HS-27A (cell line): ENCODE measurements around the gene ISYNA1.

Experiments used
- DNase-seq: peaks from one replicate; pipeline ENCODE4 v3.0.0-alpha.2; 2012; ENCODE audit warnings: low read depth, missing footprints

The ISYNA1 gene

GRCh38 chr19:18467978-18468377 is 30.0 kb upstream of the ISYNA1 start:
- no peak for DNase-seq

- DNase-seq = no peak
Observed at GRCh38 chr19:18466354-18466753, 28.4 kb upstream of the ISYNA1 start.

GRCh38 chr19:18465964-18466339 is 28.0 kb upstream of the ISYNA1 start:
- no peak for DNase-seq

DNA sequence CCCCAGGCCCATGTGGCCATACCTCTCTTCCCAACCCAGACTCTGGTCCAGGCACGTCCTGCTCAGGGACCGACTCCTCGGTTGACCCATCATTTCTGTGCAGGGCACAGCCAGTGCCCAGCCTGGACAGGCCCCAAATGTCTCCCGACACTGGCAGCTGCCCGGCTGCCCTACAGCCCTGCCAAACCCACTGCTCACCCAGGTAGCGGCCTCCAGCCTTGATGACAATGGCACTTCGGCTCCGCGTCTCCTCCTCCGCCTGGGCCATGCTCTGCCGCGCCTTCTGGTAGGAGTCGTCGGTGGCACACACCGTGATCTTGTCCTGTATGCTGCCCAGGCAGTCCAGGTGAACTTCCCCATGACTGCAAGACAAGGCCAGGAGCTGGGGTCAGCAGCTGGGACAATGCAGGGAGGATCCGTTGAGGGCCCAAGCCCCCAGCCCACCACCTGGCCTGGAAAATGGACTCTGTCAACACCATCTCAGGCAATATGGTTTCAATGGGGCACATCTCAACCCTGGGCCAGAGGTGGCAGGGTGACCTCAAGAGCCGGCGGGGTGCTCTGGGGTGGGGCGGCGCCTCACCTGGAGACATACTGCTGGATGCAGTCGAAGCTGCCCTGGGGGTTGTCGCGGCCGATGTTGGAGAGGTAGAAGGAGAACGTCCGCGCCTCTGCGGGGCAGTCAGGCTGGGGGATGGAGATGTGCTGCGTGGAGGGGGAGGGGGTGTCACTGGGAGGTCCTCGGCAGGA is 27.5 kb upstream of the ISYNA1 start:
- DNase-seq = no peak

- no peak for DNase-seq
Observed at GRCh38 chr19:18464646-18465045, 26.7 kb upstream of the ISYNA1 start.

- DNase-seq = no peak
Observed at GRCh38 chr19:18461471-18461870, 23.5 kb upstream of the ISYNA1 start.

DNA sequence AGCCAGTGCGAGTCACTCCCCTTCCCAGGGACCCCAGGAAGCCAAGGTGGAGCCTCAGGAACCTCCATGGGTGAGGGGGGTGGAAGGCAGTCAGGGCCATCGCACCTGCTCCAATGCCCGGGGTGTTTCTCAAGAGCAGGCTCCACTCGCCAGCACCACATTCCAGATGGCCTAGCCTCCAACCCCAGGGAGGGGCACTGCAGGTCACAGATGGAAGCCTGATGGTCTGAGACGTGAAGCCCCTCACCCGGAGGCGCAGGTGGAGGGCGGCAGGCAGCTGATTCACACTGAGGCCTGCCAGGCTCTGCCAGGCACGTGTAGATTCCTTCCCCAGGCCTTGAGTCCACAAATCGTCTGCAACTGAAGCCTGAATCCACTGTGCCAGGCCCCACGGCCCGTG is 23.0 kb upstream of the ISYNA1 start:
- DNase-seq = no peak

DNA sequence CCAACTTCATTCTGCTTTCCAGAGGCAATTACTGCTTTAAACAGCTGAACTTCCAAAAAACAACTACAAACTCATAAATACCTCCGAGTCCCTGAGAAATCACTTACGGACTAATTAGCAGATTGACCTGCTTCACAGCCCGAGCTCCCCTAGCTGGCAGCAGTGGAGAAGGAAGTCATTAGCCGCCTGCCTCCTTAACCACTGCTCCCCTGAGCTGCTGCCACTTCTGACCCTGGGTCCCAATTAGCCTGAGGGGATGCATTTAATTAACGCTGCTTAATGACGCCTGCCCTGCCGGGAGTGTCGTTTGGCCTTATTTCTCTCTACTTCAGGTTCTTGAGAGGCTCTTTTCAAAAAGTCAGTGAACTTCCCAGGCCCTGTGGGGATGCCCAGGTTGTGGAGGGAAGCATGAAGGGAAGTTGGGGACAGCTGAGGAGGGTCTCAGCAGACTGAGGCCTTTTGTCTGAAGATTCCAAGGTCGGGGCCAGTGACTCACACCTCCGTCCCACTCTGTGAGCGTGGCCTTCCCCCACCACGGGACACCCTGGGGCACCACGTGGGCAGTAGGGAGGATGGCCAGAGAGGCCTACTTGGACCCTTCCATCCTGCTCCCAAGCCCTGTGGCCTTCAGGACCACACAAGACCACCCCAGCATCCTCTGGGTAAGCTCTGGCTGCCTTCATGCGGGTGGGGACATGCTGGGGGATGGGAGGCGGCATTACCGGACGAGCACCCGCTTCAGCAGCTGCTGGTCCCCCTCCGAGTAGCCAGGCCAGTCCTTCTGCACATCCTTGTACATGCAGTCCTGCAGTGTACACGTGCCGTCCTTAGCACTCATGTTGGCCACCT is 19.8 kb upstream of the ISYNA1 start:
- DNase-seq = no peak

DNA sequence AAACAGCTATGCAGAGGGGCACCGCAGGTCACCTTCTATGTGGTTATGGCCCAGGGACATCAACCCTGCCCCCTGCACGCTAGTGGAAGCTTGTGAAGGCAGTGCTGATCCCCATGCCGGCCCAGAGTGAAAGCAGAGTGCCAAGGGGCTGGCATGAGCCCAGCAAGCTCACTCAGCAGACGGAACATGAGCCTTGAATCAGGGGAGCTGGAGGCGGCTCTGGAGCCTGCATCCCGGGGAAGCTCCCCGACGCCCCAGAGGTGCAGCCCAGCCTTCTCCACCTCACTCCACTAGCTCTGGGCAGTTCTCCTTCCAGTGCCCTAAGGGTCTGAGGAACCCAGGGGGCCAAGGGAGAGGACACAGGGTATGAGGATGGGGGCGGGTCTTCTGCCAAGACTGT is 19.0 kb upstream of the ISYNA1 start:
- DNase-seq = no peak

GRCh38 chr19:18456279-18456678 is 18.3 kb upstream of the ISYNA1 start:
- no peak for DNase-seq

DNA sequence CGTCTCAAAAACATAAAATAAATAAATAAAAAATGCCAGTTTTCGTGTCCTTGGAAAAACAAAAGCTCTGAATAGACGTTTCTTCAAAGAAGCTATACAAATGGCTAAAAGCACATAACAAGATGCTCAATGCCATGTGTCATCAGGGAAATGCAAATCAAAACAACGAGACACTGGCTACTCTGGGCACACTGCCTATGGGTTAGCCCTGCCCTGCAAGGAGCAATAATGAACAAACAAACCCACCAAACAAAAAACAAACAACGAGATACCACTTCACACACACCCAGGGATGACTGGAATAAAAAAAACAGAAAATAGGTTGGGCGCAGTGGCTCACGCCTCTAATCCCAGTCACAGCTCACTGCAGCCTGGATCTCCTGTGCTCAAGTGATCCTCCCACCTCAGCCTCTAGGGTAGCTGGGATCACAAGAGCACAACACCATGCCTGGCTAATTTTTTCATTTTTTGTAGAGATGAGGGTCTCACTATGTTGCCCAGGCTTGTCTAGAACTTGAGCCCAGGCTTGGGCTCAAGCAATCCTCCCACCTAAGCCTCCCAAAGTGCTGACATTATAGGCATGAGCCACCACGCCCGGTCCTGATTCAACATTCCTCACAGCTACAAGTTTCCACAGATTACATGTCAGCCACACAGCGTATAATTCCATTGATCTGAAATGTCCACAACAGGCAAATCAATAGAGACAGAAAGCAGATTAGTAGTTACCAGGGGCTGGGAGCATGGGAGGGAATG is 15.5 kb upstream of the ISYNA1 start:
- DNase-seq = no peak

- no peak for DNase-seq
Observed at GRCh38 chr19:18452386-18452785, 14.5 kb upstream of the ISYNA1 start.

GRCh38 chr19:18450931-18451836 is 13.3 kb upstream of the ISYNA1 start:
- DNase-seq = peak; percentile 39

- no peak for DNase-seq
Observed at GRCh38 chr19:18450021-18450930, 12.3 kb upstream of the ISYNA1 start.

GRCh38 chr19:18449552-18449951 is 11.6 kb upstream of the ISYNA1 start:
- no peak for DNase-seq

DNA sequence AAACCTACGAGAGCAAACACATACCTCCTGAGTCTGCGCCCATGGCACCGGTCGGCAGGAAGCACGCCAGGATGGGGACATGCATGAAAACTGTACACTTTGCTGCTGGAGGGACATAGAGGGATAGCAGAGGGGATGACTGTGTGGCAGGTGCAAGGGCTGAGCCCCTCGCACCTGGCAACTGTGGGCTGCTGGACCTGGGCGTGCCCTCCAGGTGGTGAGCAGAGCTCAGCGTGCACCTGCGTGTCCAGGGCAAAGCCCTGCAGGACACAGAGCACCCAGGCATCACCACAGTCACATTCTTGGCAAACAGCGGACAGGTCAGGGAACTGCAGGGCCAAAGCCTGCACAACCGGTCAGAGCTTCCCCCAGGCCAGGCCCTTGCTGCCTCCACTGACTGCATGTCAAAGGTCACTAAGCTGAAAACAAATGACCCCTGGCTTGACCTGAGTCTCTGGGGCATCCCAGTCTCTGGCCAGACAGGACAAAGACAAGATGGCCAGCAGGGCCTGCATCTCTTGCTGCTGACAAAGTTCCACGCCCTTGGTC is 9.0 kb upstream of the ISYNA1 start:
- DNase-seq = no peak

DNA sequence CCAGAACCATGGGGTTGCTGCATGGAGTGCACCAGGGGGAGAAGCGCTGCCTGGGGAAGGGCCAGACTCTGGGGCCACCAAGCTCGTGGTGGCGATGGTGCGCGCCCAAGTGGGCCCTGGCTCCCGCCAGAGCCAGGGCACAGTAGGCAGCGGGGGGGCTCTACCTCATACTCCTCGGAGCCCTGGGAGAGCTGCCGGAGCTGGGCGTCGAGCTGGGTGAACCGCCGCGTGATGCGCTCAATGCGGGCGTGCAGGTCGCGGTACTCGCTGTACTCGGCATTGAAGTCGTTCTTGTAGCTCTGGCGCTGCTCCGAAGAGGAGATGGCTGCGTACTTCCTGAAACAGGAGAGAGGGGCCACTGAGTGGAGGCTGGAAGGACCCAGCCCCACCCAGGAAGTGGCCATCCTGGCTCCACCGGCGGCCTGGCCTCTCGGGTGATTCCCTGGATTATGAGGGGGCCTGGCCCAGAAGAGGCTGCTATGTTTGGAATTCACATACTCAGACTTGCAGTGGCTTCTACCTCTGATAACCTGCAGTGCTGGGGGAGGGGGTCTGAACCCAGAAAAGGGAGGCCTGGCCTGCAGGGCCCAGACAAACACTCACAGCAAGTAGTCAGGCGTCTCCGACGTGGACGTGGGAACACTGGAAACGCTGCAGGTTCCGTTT is 8.3 kb upstream of the ISYNA1 start:
- DNase-seq = no peak

DNA sequence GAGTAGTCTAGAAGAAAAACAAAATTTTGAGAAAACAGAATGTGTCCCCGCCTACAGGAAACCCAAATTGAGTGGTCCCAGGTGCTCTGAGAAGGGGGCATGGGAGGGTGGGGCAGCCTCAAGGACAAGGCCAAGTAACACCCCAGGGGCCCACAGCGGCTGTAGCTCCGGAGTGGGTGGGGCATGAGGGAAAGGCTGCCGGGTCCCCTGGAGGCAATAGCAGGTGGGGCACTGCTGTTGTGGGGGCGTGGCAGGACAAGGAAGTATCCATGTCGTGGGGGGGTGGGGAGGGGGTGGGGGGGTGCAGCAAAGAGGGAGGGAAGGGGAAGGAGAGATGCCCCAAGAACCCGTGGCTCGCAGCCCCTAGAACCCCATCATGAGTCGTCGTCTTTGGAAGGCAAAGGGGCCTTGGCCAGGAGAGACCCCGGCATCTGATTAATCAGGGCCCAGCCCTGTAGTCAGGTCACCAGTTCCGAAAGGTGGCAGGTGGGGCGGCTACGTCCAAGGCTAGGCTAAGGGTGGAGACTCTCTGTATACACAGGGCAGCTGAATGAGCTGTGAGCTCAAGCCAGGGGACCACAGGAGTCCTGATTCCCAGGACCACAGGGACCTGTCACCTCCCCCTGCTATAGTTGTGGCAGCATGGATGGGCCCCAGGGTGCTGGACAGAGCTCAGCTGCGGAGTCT is 7.5 kb upstream of the ISYNA1 start:
- no peak for DNase-seq

DNA sequence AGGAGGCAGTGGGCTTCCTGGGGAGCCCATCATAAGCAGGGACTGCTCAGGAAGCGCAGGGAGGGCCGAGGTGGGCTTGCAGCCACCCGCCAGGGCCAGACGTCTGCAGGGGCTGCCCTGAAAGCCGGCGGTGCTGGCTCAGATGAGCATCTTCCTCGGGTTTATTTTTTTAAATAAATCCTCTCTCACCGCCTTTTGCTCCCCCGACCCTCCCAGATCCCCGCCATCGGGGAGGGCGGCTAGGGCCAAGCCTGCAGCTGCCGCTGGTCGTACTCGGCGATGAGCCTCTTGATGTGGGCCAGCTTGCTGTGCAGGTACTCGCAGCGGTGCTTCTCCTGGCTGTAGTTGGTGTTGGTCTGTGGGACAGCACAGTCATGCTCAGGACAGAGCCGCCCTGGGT is 6.6 kb upstream of the ISYNA1 start:
- no peak for DNase-seq
